ENCODE data around the gene MMP24. TPM values are rescaled to one million over a fixed set of nuclear protein-coding genes. Genes with fewer than 3 reads are reported as not detected.

The MMP24 gene
- total RNA-seq, 1 experiment from 2014 or later = 0.23 TPM

- no peak for DNase-seq (ENCODE audit: low read depth)
Observed at GRCh38 chr20:35291654-35292503, 65.4 kb downstream of the MMP24 start, which contains the start of gene FAM83C. Gene FAM83C (minus strand): TSS chr20:35292425. CDS start chr20:35292304, 121 bp downstream.

DNA sequence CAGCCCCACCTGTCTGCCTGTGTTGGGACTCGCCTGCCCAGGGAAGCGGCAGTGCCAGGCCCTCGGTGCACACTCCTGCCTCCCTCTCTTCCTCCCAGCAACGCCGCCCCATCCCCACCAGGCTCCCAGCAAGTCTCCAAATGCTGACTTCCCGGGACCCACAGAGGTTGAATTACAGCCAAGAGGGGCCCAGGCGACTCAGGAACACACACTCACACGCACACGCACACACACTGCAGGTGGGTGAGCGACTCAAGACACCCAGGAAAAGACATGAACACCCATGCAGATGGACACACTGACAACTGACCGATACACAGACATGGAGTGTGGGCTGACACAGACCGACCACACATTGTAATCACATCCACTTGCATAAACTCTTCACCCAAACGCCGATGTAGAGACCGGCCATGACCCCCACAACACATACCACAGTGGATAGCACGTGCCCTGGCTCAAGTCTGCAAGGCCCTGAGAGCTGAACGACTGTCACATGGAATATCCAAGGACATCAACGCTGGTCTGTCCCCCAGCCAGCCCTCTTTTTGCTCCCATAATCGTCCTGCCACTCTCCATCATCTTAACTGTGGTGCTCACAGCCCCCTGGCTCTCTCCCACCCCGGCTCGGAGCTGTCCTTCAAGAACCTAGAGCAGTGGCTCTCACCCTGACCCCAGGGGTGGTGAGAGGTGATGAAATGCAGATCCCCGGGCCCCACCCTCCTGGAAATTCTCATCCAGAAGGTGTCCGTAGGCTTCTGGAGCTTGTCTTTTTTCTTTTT is 66.2 kb downstream of the MMP24 start:
- DNase-seq (ENCODE audit: low read depth) = no peak

GRCh38 chr20:35293303-35294292 is 67.1 kb downstream of the MMP24 start:
- DNase-seq (ENCODE audit: low read depth) = no peak

GRCh38 chr20:35294293-35294685 is 67.8 kb downstream of the MMP24 start:
- DNase-seq (ENCODE audit: low read depth) = no peak

DNA sequence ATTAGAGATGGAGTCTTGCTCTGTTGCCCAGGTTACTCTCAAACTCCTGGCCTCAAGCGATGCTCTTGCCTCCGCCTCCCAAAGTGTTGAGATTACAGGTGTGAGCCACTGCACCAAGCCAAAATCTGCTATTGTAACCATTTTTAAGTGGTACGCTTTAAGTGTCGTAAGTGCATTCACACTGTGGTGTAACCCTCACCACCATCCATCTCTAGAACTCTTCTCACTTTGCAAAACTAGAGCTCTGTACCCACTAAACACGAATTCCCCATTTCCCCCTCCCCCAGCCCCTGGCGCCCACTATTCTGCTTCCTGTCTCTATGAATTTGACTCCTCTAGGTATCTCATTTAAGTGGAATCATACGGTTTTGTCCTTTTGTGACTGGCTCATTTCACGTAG is 68.6 kb downstream of the MMP24 start:
- no peak for DNase-seq (ENCODE audit: low read depth)

GRCh38 chr20:35295674-35296073 is 69.2 kb downstream of the MMP24 start:
- DNase-seq (ENCODE audit: low read depth) = no peak

DNA sequence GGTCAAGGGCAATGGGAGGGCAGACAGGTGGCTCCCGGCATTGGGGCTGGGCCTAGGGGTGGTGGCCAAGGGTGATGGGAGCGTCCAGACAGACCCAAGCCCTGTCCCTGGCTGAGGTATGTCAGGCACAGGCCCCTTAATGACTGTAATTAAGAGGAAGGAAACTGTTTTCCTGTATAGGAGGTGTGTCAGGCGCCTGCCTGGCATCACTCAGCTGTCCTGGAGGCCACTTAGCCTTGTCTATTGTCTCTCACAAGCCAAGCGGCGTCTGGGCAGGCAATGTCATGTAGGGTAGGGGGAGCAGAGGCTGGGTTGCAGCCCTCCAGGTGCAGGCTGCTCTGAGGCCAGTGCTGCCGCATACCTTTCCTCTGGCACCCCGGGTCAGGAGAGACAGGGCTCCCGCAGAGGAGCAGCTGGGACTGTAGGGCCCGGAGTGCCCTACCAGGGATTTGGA is 69.6 kb downstream of the MMP24 start:
- DNase-seq (ENCODE audit: low read depth) = no peak

DNA sequence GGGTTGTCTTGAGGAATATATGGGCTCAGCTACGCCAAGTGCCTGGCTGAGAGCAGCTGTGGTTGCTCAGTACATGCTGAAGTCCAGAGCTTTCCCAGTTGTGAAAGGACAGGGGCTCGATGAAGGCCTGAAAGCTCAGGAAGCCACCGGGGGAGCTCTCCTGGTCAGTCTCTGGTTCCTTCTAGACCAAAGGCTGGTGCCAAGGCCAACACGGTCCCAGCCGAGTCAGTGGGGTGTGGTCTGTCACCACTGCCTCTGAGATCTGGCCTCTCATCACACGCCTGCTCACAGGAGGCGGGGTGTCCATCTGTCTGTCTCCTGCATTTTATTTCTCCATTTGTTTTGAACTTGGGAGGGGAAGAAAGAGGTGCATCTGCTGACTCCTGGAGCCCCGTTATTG is 70.7 kb downstream of the MMP24 start:
- DNase-seq (ENCODE audit: low read depth) = peak; percentile 57

- no peak for DNase-seq (ENCODE audit: low read depth)
Observed at GRCh38 chr20:35297740-35298139, 71.2 kb downstream of the MMP24 start.

DNA sequence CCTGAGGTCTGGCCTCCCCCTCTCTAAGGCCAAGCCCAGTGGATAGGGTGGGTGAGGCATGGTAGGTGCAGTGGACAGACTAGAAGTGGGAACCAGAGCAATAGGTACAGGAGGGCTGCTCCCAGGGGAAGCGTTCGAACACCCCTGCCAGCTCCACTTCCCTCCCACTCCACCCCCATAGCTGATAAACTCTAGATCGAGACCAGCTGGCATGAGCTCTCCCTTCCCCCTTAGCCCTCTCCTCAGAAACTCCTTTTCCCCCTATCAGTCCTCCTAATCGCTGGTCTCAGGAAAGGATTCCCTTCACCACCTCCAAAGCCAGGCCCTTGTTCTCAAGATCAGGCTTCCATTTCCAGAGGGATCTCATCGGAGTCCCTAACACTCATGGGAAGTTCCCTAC is 71.8 kb downstream of the MMP24 start:
- DNase-seq (ENCODE audit: low read depth) = no peak

DNA sequence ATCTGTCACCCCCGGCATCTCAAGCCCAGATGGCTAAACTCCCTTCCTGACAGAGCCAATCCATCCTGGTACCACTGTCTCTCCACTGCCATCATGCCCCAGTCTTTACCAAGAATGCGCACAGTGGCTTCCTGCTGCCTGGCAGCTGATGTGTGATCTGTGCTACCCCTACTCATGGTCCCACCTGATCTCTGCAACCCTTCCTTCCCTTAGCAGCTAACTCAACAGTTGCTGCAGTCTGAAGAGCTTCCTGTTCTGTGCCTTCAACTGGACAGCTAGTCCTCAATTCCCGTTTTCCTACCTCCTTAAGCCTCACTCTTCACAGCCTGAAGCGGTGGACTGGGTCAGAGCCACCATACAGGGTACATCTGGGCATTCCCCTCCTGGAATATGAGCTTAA is 73.3 kb downstream of the MMP24 start:
- DNase-seq (ENCODE audit: low read depth) = no peak

DNA sequence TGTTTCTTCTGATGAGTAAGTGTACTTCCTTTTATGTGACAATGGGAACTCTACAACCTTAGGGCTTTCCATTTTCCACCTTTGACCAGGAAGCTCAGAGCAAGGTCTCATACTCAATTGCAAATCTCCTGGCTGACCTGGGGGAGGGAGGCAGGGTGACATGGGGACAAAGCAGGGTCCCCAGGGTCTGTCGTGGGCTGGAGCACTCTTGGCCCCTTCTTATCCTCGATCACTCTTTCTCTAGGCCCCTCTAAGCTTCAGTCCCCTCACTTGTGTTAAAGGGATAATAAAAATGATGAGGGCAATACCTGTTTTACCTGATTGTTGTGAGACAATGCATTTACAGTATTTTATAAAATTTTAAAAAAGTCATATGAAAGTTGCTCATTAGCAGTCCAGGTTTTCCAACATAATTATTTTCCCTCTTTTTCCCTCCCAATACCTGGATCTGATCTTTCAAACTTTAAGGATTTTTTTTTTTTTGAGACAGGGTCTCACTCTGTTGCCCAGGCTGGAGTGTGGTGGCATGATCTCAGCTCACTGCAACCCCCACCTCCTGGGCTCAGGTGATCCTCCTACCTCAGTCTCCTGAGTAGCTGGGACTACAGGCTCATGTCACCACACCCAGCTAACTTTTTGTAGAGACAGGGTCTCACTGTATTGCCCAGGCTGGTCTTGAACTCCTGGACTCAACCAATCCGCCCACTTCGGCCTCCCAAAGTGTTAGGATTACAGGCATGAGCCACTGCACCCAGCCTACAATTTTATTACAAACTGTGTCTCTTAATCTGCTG is 74.2 kb downstream of the MMP24 start:
- DNase-seq (ENCODE audit: low read depth) = no peak

DNA sequence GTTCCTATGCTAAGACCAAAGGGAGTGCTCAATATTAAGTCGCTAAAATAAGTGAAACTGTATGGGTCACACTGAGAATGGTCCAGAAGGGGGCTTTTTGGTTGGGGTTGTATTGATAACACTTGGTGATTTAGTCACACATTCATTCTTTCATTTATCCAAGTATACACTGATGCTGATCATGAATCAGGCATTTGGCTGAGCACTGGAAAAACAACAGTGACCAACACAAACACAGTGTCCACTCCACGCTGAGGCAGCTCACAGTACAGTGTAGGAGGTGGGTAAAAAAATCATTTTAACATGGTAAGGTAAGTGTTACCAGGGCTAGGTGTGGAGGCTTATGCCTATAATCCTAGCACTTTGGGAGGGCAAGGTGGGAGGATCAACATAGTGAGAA is 74.9 kb downstream of the MMP24 start:
- no peak for DNase-seq (ENCODE audit: low read depth)

DNA sequence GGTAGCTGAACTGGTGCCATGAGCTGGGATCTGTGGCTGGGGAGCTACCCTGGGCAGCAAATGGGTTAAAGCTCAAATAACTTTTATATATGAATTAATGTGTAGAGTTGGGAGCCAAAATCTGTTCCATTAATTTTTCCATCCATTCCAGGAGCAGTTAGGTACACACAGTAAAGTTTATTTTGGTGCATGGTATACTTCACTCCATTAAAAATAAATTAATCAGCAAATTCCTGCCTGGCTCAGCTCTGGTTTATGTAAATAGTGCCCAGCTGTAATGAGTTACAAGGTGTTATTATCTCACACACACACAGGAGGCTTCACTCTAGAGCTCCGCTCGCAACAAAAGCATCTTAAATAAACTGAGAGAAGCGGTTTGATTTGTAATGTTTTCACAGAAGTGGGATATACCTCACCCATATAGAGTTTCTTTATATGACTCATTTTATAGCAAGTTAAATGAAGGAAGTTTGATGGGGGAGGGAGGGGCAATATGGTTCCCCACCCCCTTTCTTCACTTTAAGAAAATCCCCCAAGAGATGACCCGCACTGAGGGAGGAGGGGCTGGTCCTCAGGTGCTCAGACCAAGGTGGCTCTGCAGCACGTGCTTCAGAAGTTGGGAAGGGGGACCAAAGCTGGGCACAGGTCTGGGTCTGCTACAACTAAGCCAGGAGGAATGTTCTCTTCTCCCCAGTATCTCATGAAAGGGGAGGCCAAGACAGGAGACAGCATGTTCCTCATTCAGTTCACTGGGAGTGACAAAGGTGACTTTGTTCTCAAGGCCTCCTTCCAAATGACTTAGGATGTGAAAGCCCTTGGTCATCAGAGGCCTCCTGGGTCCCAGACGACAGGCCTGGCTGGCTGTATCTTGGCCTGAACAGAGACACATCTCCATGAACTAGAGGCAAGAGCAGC is 76.2 kb downstream of the MMP24 start:
- peak; percentile 89 for DNase-seq (ENCODE audit: low read depth)

DNA sequence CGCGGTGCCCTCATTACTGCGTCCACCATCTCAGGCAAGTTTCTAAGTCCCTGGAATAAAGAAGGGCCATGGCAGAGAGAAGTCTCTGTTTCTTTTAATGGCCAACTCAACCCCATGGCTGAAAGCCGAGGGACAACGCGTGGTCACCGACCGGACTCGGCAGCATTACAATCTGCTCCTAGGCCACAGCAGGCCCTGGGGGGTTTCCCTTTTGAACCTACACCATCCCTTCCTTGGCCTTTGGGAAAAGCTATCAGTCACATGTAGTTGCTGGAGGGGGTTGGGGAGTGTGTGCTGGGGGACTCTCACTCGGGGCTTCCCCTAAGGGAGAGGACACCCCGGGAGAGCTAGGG is 76.9 kb downstream of the MMP24 start:
- no peak for DNase-seq (ENCODE audit: low read depth)

DNA sequence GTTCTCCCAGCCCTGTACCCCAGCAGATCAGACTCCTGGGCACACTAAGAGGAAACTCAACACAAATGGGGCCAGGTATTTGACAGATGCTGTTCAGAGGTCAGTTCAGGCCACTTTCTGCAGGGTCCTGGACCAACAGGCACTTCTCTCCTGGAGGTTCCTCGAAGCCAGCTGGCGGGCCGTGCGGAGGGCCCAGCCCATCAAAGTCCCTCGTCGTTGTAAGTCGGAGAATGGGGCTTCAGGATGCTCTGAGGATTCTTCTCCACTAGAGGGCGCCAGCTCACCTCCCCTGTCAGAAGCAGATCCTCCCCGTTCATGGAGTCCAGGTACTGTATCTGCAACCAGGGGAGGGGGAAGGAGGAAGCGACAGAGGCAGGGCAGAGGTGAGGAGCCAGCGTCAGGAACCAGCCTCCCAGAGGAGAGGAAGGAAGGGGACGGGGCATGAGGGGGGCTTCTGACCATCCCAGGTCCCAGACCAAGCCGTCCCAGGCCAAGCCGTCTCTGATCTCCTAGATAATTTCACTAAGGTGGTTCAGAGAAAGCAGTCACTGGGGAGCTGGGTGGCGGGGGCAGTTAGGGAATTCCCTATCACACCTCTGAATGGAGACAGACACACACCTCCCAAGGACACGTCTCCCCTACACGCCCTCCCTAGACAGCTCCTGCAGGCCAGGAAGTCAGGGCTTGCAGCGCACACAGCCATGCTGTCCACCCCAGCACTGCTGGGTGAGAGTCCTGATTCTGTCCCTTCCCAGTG is 77.4 kb downstream of the MMP24 start:
- DNase-seq (ENCODE audit: low read depth) = peak; percentile 95

- DNase-seq (ENCODE audit: low read depth) = no peak
Observed at GRCh38 chr20:35304956-35305355, 78.5 kb downstream of the MMP24 start.

DNA sequence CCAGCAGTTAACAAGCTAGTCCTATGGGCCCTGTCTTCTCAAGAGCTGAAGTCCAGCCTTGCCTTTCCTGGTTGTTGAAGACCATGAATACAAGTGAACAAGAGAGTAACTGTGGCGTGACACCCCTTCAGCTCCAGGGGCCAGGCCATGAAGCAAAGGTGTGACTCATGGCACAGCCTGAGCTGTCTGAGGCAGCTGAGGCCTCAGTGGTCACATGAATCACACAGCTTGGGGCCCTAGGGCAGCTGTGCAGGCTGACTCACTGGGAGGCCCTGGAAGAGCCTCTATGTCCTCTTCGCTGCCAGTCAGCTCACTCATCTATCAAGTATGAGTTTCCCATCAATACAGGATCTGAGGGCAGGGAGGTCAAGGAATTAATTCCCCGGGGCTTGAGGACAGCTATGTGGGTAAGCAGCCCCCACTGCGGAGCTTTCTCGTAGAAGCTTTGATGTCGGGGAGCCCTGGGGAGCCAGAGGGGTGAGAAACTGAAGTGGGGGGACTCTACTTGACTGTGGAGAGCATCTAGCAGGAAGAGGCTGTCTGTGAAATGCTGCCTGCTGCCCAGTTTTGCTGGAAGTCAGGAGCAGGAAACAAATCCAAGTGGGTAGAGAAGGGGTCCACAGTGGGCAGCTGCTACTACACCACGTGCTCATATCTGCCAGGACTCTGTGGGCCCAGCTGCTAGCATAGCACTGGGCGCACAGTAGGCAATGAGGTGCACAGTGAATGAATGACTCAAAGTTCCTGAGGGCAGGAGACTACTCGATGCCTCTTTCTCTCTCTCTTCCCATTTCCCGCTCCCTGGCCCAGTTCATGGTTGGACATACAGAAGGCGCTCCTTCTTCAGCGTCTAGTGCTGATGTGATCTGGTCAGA is 79.4 kb downstream of the MMP24 start:
- DNase-seq (ENCODE audit: low read depth) = peak; percentile 100
